Measurements from ENCODE around the gene SLC17A9.

DNA sequence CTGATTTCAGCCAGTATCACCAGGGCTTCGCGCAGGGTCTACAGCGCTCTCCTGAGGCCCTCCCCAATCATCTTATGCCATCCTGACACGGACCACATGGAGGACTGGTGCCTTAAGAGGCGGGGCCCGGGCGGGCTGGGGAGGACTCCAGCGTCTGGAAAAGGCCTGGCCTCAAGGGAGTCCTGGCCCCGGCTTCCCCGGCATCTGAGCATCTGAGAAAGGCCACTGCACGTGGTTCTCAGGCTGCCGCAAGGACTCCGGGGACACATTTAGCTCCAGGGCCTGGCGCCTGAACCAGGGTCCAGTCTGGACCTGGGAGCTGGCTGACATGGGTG lies 32.9 kb downstream of the SLC17A9 start:
- no peak for TF ChIP-seq KDM5A (IDR thresholded peaks at IDR 0.05; ENCODE audit: low read length)
- TF ChIP-seq CEBPB (IDR thresholded peaks at IDR 0.05; ENCODE audit: low read depth, low read length), result no peak
- TF ChIP-seq POLR2A (IDR thresholded peaks at IDR 0.05; ENCODE audit: control extremely low read depth in 1 of 2, low read depth in 2 of 2, low read length in 2 of 2), result no peak
- TF ChIP-seq GABPA (IDR thresholded peaks at IDR 0.05; ENCODE audit: borderline replicate concordance, insufficient read depth, low read length), result no peak
- no peak for TF ChIP-seq CHD2 (IDR thresholded peaks at IDR 0.05; ENCODE audit: low read length)
- no peak for TF ChIP-seq EZH2 (IDR thresholded peaks at IDR 0.05; ENCODE audit: low read depth, low read length, severe bottlenecking)
- TF ChIP-seq, protein P1, sequence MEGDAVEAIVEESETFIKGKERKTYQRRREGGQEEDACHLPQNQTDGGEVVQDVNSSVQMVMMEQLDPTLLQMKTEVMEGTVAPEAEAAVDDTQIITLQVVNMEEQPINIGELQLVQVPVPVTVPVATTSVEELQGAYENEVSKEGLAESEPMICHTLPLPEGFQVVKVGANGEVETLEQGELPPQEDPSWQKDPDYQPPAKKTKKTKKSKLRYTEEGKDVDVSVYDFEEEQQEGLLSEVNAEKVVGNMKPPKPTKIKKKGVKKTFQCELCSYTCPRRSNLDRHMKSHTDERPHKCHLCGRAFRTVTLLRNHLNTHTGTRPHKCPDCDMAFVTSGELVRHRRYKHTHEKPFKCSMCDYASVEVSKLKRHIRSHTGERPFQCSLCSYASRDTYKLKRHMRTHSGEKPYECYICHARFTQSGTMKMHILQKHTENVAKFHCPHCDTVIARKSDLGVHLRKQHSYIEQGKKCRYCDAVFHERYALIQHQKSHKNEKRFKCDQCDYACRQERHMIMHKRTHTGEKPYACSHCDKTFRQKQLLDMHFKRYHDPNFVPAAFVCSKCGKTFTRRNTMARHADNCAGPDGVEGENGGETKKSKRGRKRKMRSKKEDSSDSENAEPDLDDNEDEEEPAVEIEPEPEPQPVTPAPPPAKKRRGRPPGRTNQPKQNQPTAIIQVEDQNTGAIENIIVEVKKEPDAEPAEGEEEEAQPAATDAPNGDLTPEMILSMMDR (IDR thresholded peaks at IDR 0.05; ENCODE audit: control extremely low read depth in 1 of 3, insufficient read depth in 1 of 3, low read depth in 1 of 3, low read length in 3 of 3), result no peak
- TF ChIP-seq POLR2AphosphoS5 (IDR thresholded peaks at IDR 0.05; ENCODE audit: low read depth, low read length), result no peak
- no peak for TF ChIP-seq KDM4A (IDR thresholded peaks at IDR 0.05; ENCODE audit: low read depth, low read length, severe bottlenecking)
- TF ChIP-seq CREB1 (IDR thresholded peaks at IDR 0.05), result no peak

Measured in H1 (cell line).